A549 (cell line): ENCODE data around the gene RNF144A. TPM values are rescaled to one million over a fixed set of nuclear protein-coding genes. Genes with fewer than 3 reads are reported as not detected.

ENCODE experiments used
- ATAC-seq, 2 experiments: fragments of 200-7000 bp in 1 of 2; fragments of >200 bp in 1 of 2; cut with Nextera tagmentation in 1 of 2; cut with Tn5 transposase in 1 of 2; 3 replicates each; pipeline versions ENCODE4 v1.8.0 to v1.9.1; 2018 to 2020; ENCODE audit warnings: mild to moderate bottlenecking in 1 of 2, moderate library complexity in 1 of 2
- CTCF ChIA-PET: fragments of 300-600 bp; sonication (Branson Sonifier 250); formaldehyde crosslinking; extraction: SDS; loops from one replicate; lab custom pipeline; 2021; ENCODE audit warnings: antibody characterized with exemption, inconsistent platforms; lab: Yijun Ruan, JAX
- POLR2A ChIA-PET: fragments of 350-600 bp; formaldehyde crosslinking; extraction: SDS; loops from one replicate; lab custom pipeline; 2021; ENCODE audit warnings: antibody characterized with exemption, inconsistent platforms; lab: Yijun Ruan, JAX
- DNase-seq, 2 experiments: peaks; one replicate each; pipeline versions ENCODE4 v3.0.0 to v3.0.0-alpha.2; 2011 to 2016; ENCODE audit warnings: low read depth in 1 of 2, low spot score in 1 of 2
- FAIRE-seq: peaks from 2 replicates; lab custom pipeline; 2011; peaks lifted over from hg19 to GRCh38; lab: Jason Lieb, UNC
- H3K27ac ChIP-seq, 2 experiments: fragments of >200 bp; sonication (Bioruptor Twin); formaldehyde crosslinking; 3 replicates each; pipeline ENCODE4 v1.5.1; 2016 to 2017
- H3K4me1 ChIP-seq: fragments of >200 bp; sonication (Bioruptor Twin); formaldehyde crosslinking; 3 replicates; pipeline ENCODE4 v1.6.1; 2016
- H3K4me2 ChIP-seq: fragments of >200 bp; sonication (Bioruptor Twin); formaldehyde crosslinking; 3 replicates; pipeline ENCODE4 v1.6.1; 2016
- H3K4me3 ChIP-seq: fragments of >200 bp; sonication (Bioruptor Twin); formaldehyde crosslinking; 3 replicates; pipeline ENCODE4 v1.5.1; 2016
- H3K9me3 ChIP-seq: fragments of >200 bp; sonication (Bioruptor Twin); formaldehyde crosslinking; 3 replicates; pipeline ENCODE4 v1.6.1; 2016
- ATOH8 ChIP-seq: fragments of 250-450 bp; sonication (Bioruptor Pico); IDR thresholded peaks from 2 replicates; pipeline ENCODE4 v1.5.0; 2020; ENCODE audit warnings: low read depth, mild to moderate bottlenecking, moderate library complexity
- BHLHE40 ChIP-seq: IDR thresholded peaks from 2 replicates; pipeline ENCODE4 v1.6.1; 2012; ENCODE audit warnings: low read depth, low read length, inconsistent platforms
- CBX8 ChIP-seq: fragments of 200-600 bp; sonication (generic); IDR thresholded peaks from 2 replicates; pipeline ENCODE4 v1.6.1; 2016
- CEBPB ChIP-seq, 2 experiments: fragments of >200 bp in 1 of 2; sonication (Bioruptor Twin) in 1 of 2; formaldehyde crosslinking in 1 of 2; IDR thresholded peaks; 2 replicates each; pipeline ENCODE4 v1.6.1; 2012 to 2016
- CHD2 ChIP-seq: fragments of 150-350 bp; IDR thresholded peaks from 2 replicates; pipeline ENCODE4 v1.6.1; 2014; ENCODE audit warnings: low read length; ENCODE audit not compliant: partially characterized antibody
- CHD4 ChIP-seq: fragments of 200-600 bp; sonication (generic); IDR thresholded peaks from 2 replicates; pipeline ENCODE4 v1.6.1; 2016; ENCODE audit warnings: antibody characterized with exemption, mild to moderate bottlenecking, borderline replicate concordance
- FOXS1 ChIP-seq: fragments of 250-450 bp; sonication (Bioruptor Pico); IDR thresholded peaks from 2 replicates; pipeline ENCODE4 v1.5.0; 2020; ENCODE audit warnings: mild to moderate bottlenecking, moderate library complexity
- GATA3 ChIP-seq: IDR thresholded peaks from 2 replicates; pipeline ENCODE4 v1.6.1; 2012; ENCODE audit warnings: borderline replicate concordance
- HES2 ChIP-seq: fragments of >200 bp; sonication (Bioruptor Twin); formaldehyde crosslinking; IDR thresholded peaks from 2 replicates; pipeline ENCODE4 v1.6.1; 2016
- HMGXB4 ChIP-seq: fragments of 250-450 bp; sonication (Bioruptor Pico); IDR thresholded peaks from 2 replicates; pipeline ENCODE4 v1.5.0; 2021; ENCODE audit warnings: mild to moderate bottlenecking, moderate library complexity, borderline replicate concordance
- HOXB5 ChIP-seq: fragments of 250-450 bp; sonication (Bioruptor Pico); IDR thresholded peaks from 2 replicates; pipeline ENCODE4 v1.5.0; 2020; ENCODE audit warnings: mild to moderate bottlenecking, moderate library complexity
- JUNB ChIP-seq: fragments of >200 bp; sonication (Bioruptor Twin); formaldehyde crosslinking; IDR thresholded peaks from 2 replicates; pipeline ENCODE4 v1.6.1; 2016
- KDM1A ChIP-seq: fragments of 200-600 bp; sonication (generic); IDR thresholded peaks from 2 replicates; pipeline ENCODE4 v1.6.1; 2016; ENCODE audit warnings: low read depth, mild to moderate bottlenecking
- MAFK ChIP-seq: fragments of 450-650 bp; IDR thresholded peaks from 2 replicates; pipeline ENCODE4 v1.6.1; 2014; ENCODE audit not compliant: partially characterized antibody
- MAZ ChIP-seq: fragments of 150-350 bp; IDR thresholded peaks from 2 replicates; pipeline ENCODE4 v1.6.1; 2014; ENCODE audit warnings: antibody characterized with exemption, low read depth, low read length, borderline replicate concordance
- NFE2L2 ChIP-seq: fragments of 150-350 bp; conservative IDR thresholded peaks from 2 replicates; pipeline ENCODE4 v1.6.1; 2014; ENCODE audit warnings: low read length
- RARB ChIP-seq: fragments of 250-450 bp; sonication (Bioruptor Pico); IDR thresholded peaks from 2 replicates; pipeline ENCODE4 v1.8.0; 2021; ENCODE audit warnings: mild to moderate bottlenecking, moderate library complexity
- RCOR1 ChIP-seq: fragments of 150-350 bp; IDR thresholded peaks from 2 replicates; pipeline ENCODE4 v1.6.1; 2014; ENCODE audit warnings: antibody characterized with exemption, low read length, low read depth
- RFX5 ChIP-seq: fragments of 450-650 bp; IDR thresholded peaks from 2 replicates; pipeline ENCODE4 v1.7.1; 2014; ENCODE audit warnings: antibody characterized with exemption, mild to moderate bottlenecking, moderate library complexity
- TFCP2L1 ChIP-seq: fragments of 250-450 bp; sonication (Bioruptor Pico); IDR thresholded peaks from 2 replicates; pipeline ENCODE4 v1.5.0; 2021; ENCODE audit warnings: mild to moderate bottlenecking
- ZC3H11A ChIP-seq: fragments of 450-650 bp; IDR thresholded peaks from 2 replicates; pipeline ENCODE4 v1.6.1; 2014; ENCODE audit warnings: antibody characterized with exemption, mild to moderate bottlenecking
- ZNF302 ChIP-seq: fragments of 250-450 bp; sonication (Bioruptor Pico); IDR thresholded peaks from 2 replicates; pipeline ENCODE4 v1.9.0; 2021; ENCODE audit warnings: inconsistent platforms, mild to moderate bottlenecking, moderate library complexity
- WGBS: methylation state at CpG from one replicate; pipeline ENCODE4 v1.1.6; 2017; ENCODE audit errors: missing lambda C conversion rate; 5-methylcytosine and 5-hydroxymethylcytosine counted together
- polyA plus RNA-seq, 4 experiments: library from polyadenylated mRNA; depleted of rRNA in 3 of 4; stranded (reverse); fragments of >200 nt; fragmentation: RNase III in 1 of 4; extraction: RNeasy Plus Mini Kit Qiagen cat#74134 plus additional on column Dnase treatment in 1 of 4; gene quantifications; 2 replicates in 3 of 4; 3 replicates in 1 of 4; pipeline ENCODE4 v1.2.3, GENCODE V29; 2011 to 2017

RNF144A gene
- polyA plus RNA-seq, 2 of the 4 experiments (the other 2 are of a cell fraction) = 4.4 to 9.6 TPM

GRCh38 chr2:6948677-6949351 lies 31.6 kb downstream of the RNF144A start (continued):
- TF ChIP-seq FOXS1 (CRISPR knock-in tag) = no peak

- WGBS = 75% methylated on average over 1 of the region's 1 CpG
- Histone ChIP-seq H3K9me3 (no peaks in the 10 kb centered on the region), H3K4me3 (no peak overlapping the region), H3K4me2 (no peak overlapping the region), H3K27ac (no peak overlapping the region), H3K4me1 (peaks cover 6% of the 10 kb centered on the region; the same call in 2 of the 3 replicates)
- FAIRE-seq (no peak), ATAC-seq (no peak), DNase-seq (no peak)
- ChIA-PET CTCF (no interaction called here), POLR2A (no interaction called here)
- TF ChIP-seq RFX5 = no peak
- TF ChIP-seq CBX8 = no peak
- TF ChIP-seq ATOH8 (CRISPR knock-in tag) = no peak
- TF ChIP-seq TFCP2L1 (CRISPR knock-in tag) = no peak
- TF ChIP-seq HMGXB4 (CRISPR knock-in tag) = no peak
Measured at GRCh38 chr2:6951046-6951445, 33.8 kb downstream of the RNF144A start.

GRCh38 chr2:6952101-6952500 lies 34.9 kb downstream of the RNF144A start:
- DNase-seq (no peak), ATAC-seq (no peak), FAIRE-seq (no peak)
- H3K4me1 ChIP-seq = no peaks in the 10 kb centered on the region
- ChIA-PET POLR2A (no interaction called here), CTCF (no interaction called here)
- WGBS = 62% methylated on average over 3 of the region's 3 CpGs
- H3K4me2 ChIP-seq = no peak overlapping the region
- H3K4me3 ChIP-seq = no peak overlapping the region
- TF ChIP-seq CBX8 (no peak), MAFK (no peak), GATA3 (no peak), HES2 (no peak), RARB (CRISPR knock-in tag) (no peak), ZC3H11A (no peak), HOXB5 (CRISPR knock-in tag) (no peak), RCOR1 (no peak), ATOH8 (CRISPR knock-in tag) (no peak), TFCP2L1 (CRISPR knock-in tag) (no peak), CHD2 (no peak), MAZ (no peak), JUNB (no peak), NFE2L2 (no peak), KDM1A (no peak), RFX5 (no peak), BHLHE40 (no peak), CHD4 (no peak), ZNF302 (CRISPR knock-in tag) (no peak), CEBPB (IDR thresholded peaks at IDR 0.05) (no peak)
- no peak overlapping the region for H3K27ac ChIP-seq
- no peaks in the 10 kb centered on the region for H3K9me3 ChIP-seq
